Stomach (tissue), 4 donors: ENCODE measurements around the gene LNX2.

Experiments
- CTCF ChIP-seq, 7 experiments: fragments of 450-650 bp in 4 of 7; fragments of 200-600 bp in 3 of 7; sonication (generic) in 3 of 7; IDR thresholded peaks; one replicate each; pipeline ENCODE4 v1.5.1; 2016 to 2019; ENCODE audit warnings: antibody characterized with exemption in 7 of 7, control low read depth in 2 of 7, mild to moderate bottlenecking in 1 of 7
- EP300 ChIP-seq: sonication (generic); formaldehyde crosslinking; IDR thresholded peaks from one replicate; pipeline ENCODE4 v1.6.1; 2017; ENCODE audit warnings: antibody characterized with exemption
- POLR2AphosphoS5 ChIP-seq, 3 donors: sonication (generic); formaldehyde crosslinking; IDR thresholded peaks; one replicate each; pipeline ENCODE4 v1.6.1; 2016; ENCODE audit warnings: antibody characterized with exemption in 3 of 3

DNA sequence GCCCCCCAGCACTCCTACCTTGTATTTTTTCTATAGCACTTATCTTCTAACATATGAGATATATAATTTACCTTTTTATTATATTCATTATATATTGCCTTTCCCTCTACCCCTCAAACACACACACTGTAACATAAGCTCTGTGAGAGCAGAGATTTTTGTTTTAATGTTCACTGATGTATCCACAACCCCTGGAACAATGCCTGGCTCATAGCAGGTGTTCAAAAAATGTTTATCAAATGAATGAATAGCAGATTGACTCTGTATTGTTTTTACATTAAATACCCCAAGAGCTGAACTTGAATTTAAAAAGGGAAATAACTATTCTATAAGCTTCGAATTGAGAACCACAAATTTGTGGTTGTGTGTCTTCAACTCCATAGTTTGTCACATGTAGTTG, 12.3 kb upstream of the LNX2 start:
- TF ChIP-seq CTCF (IDR thresholded peaks at IDR 0.05) (no peak), POLR2AphosphoS5 (IDR thresholded peaks at IDR 0.05) (no peak), EP300 (no peak)
